GM23248 (cell line): Measurements from ENCODE around the gene CDH4. TPM values are rescaled to one million over a fixed set of nuclear protein-coding genes. Genes with fewer than 3 reads are reported as not detected.

ENCODE experiments used
- DNase-seq: peaks from one replicate; pipeline ENCODE4 v3.0.0-alpha.2; 2015
- H2AFZ ChIP-seq: fragments of 200-600 bp; sonication (generic); 2 replicates; pipeline ENCODE4 v1.6.1; 2016; ENCODE audit warnings: antibody characterized with exemption
- H3F3A ChIP-seq: fragments of 200-600 bp; sonication (generic); 2 replicates; pipeline ENCODE4 v1.6.1; 2016; ENCODE audit warnings: mild to moderate bottlenecking, antibody characterized with exemption, mixed run types; ENCODE audit not compliant: insufficient read depth
- H3K27ac ChIP-seq: fragments of 200-600 bp; sonication (generic); 2 replicates; pipeline ENCODE4 v1.5.1; 2016; ENCODE audit warnings: mild to moderate bottlenecking
- H3K27me3 ChIP-seq: fragments of 200-600 bp; sonication (generic); replicated peaks from 2 replicates; pipeline ENCODE4 v1.6.1; 2016; ENCODE audit warnings: mild to moderate bottlenecking; ENCODE audit not compliant: insufficient read depth
- H3K36me3 ChIP-seq: fragments of 200-600 bp; sonication (generic); 2 replicates; pipeline ENCODE4 v1.6.1; 2016; ENCODE audit warnings: low read depth, mild to moderate bottlenecking
- H3K4me1 ChIP-seq: fragments of 200-600 bp; sonication (generic); 2 replicates; pipeline ENCODE4 v1.6.1; 2016; ENCODE audit warnings: mild to moderate bottlenecking; ENCODE audit not compliant: insufficient read depth
- H3K4me2 ChIP-seq: fragments of 200-600 bp; sonication (generic); one replicate; pipeline ENCODE4 v1.6.1; 2016; ENCODE audit warnings: mild to moderate bottlenecking; ENCODE audit not compliant: unreplicated experiment
- H3K4me3 ChIP-seq: fragments of 200-600 bp; sonication (generic); 2 replicates; pipeline ENCODE4 v1.5.1; 2016; ENCODE audit warnings: mild to moderate bottlenecking
- H3K79me2 ChIP-seq: fragments of 200-600 bp; sonication (generic); 2 replicates; pipeline ENCODE4 v1.6.1; 2016; ENCODE audit warnings: mild to moderate bottlenecking; ENCODE audit not compliant: insufficient read depth
- H3K9ac ChIP-seq: fragments of 200-600 bp; sonication (generic); 2 replicates; pipeline ENCODE4 v1.6.1; 2016; ENCODE audit warnings: mild to moderate bottlenecking
- H3K9me2 ChIP-seq: fragments of 200-600 bp; sonication (generic); 2 replicates; pipeline ENCODE4 v1.6.1; 2016; ENCODE audit warnings: mixed run types, mild to moderate bottlenecking, moderate library complexity; ENCODE audit not compliant: insufficient read depth
- H3K9me3 ChIP-seq: fragments of 200-600 bp; sonication (generic); one replicate; pipeline ENCODE4 v1.6.1; 2017; ENCODE audit warnings: low read depth
- H4K20me1 ChIP-seq: fragments of 200-600 bp; sonication (generic); 2 replicates; pipeline ENCODE4 v1.6.0; 2016; ENCODE audit not compliant: insufficient read depth
- EZH2 ChIP-seq: fragments of 200-600 bp; sonication (generic); IDR thresholded peaks from 2 replicates; pipeline ENCODE4 v1.6.1; 2018; ENCODE audit warnings: antibody characterized with exemption, mild to moderate bottlenecking; ENCODE audit not compliant: insufficient read depth, poor library complexity, severe bottlenecking
- EZH2phosphoT487 ChIP-seq: fragments of 200-600 bp; sonication (generic); IDR thresholded peaks from 2 replicates; pipeline ENCODE4 v1.6.1; 2018; ENCODE audit warnings: antibody characterized with exemption, moderate library complexity, mild to moderate bottlenecking, low read depth; ENCODE audit not compliant: insufficient read depth
- WGBS, 2 experiments: methylation state at CpG; one replicate each; pipeline ENCODE4 v1.1.6; 2015 to 2017; ENCODE audit warnings: low lambda C conversion rate in 2 of 2, low coverage in 1 of 2; ENCODE audit errors: missing lambda C conversion rate in 2 of 2; 5-methylcytosine and 5-hydroxymethylcytosine counted together
- in situ Hi-C: fragments of 300-500 bp; cut with MboI; formaldehyde crosslinking; loops from 2 replicates; pipeline ENCODE4 v1.15.0; 2020
- polyA plus RNA-seq: library from polyadenylated mRNA; unstranded; fragments of >200 nt; fragmentation: Nextera tagmentation; extraction: Ambion mirVana; gene quantifications from 2 replicates; pipeline ENCODE4 v1.2.1, GENCODE V29; 2016
- total RNA-seq: library from RNA; depleted of rRNA; stranded (reverse); fragments of >200 nt; shearing (Covaris generic); gene quantifications from 2 replicates; pipeline ENCODE4 v1.2.3, GENCODE V29; 2014

The CDH4 gene
- total and polyA plus RNA-seq, 2 experiments from 2014 or later: 1.1 to 3.9 TPM

- WGBS, 2 experiments: 79 to 84% methylated on average over 32 to 43 of the region's 43 CpGs
- Histone ChIP-seq H3K36me3 (no peaks in the 10 kb centered on the region), H3K4me1 (peaks cover 4% of the 10 kb centered on the region; the same call in 1 of the 2 replicates), H3K27ac (no peak overlapping the region), H3K9ac (no peak overlapping the region), H4K20me1 (no peaks in the 10 kb centered on the region), H2AFZ (no peak overlapping the region), H3K9me2 (no peaks in the 10 kb centered on the region), H3K9me3 (no peaks in the 10 kb centered on the region), H3F3A (no peaks in the 10 kb centered on the region), H3K27me3 (no peaks in the 10 kb centered on the region), H3K4me3 (no peak overlapping the region), H3K79me2 (no peaks in the 10 kb centered on the region), H3K4me2 (no peak overlapping the region)
- in situ Hi-C loops: no loop called here
- no peak for DNase-seq
- no peak for TF ChIP-seq EZH2
- no peak for TF ChIP-seq EZH2phosphoT487
These were observed 675.9 kb downstream of the CDH4 start for GRCh38 chr20:61927826-61928541.

GRCh38 chr20:61929561-61929960, 677.5 kb downstream of the CDH4 start:
- Histone ChIP-seq H3K9me2 (no peaks in the 10 kb centered on the region), H3K9me3 (no peaks in the 10 kb centered on the region), H3K9ac (no peak overlapping the region), H3K27me3 (no peaks in the 10 kb centered on the region), H3K4me1 (peaks cover 4% of the 10 kb centered on the region; the same call in 1 of the 2 replicates), H4K20me1 (no peaks in the 10 kb centered on the region), H3K4me2 (no peak overlapping the region), H2AFZ (no peak overlapping the region), H3K79me2 (no peaks in the 10 kb centered on the region), H3K27ac (no peak overlapping the region), H3K36me3 (no peaks in the 10 kb centered on the region), H3K4me3 (no peak overlapping the region), H3F3A (no peaks in the 10 kb centered on the region)
- no peak for DNase-seq
- no peak for TF ChIP-seq EZH2
- TF ChIP-seq EZH2phosphoT487: no peak
- WGBS, 2 experiments: 74 to 79% methylated on average over 12 of the region's 12 CpGs
- in situ Hi-C loops: no loop called here

GRCh38 chr20:61929971-61930666, 678.1 kb downstream of the CDH4 start:
- Histone ChIP-seq H4K20me1 (no peaks in the 10 kb centered on the region), H3K4me2 (no peak overlapping the region), H3K9me3 (no peaks in the 10 kb centered on the region), H3K9me2 (no peaks in the 10 kb centered on the region), H3K4me1 (peaks cover 4% of the 10 kb centered on the region; the same call in 1 of the 2 replicates), H3K27ac (no peak overlapping the region), H3K27me3 (no peaks in the 10 kb centered on the region), H3K4me3 (no peak overlapping the region), H3F3A (no peaks in the 10 kb centered on the region), H2AFZ (no peak overlapping the region), H3K36me3 (no peaks in the 10 kb centered on the region), H3K9ac (no peak overlapping the region), H3K79me2 (no peaks in the 10 kb centered on the region)
- TF ChIP-seq EZH2phosphoT487 (no peak), EZH2 (no peak)
- no peak for DNase-seq
- WGBS, 2 experiments: 58 to 61% methylated on average over 12 of the region's 12 CpGs
- in situ Hi-C loops: no loop called here

GRCh38 chr20:61930776-61931475, 678.9 kb downstream of the CDH4 start:
- H4K20me1 ChIP-seq: no peaks in the 10 kb centered on the region
- H3K4me3 ChIP-seq: no peak overlapping the region
- H3K9me3 ChIP-seq: no peaks in the 10 kb centered on the region
- no peak overlapping the region for H2AFZ ChIP-seq
- no peak for DNase-seq
- WGBS, 2 experiments: 60 to 69% methylated on average over 26 to 28 of the region's 28 CpGs
- no peaks in the 10 kb centered on the region for H3F3A ChIP-seq
- in situ Hi-C loops: no loop called here
- H3K27ac ChIP-seq: no peak overlapping the region
- H3K9me2 ChIP-seq: no peaks in the 10 kb centered on the region
- H3K79me2 ChIP-seq: no peaks in the 10 kb centered on the region
- no peak for TF ChIP-seq EZH2
- no peak for TF ChIP-seq EZH2phosphoT487
- no peak overlapping the region for H3K4me2 ChIP-seq
- no peaks in the 10 kb centered on the region for H3K4me1 ChIP-seq
- H3K9ac ChIP-seq: no peak overlapping the region
- no peaks in the 10 kb centered on the region for H3K36me3 ChIP-seq
- no peaks in the 10 kb centered on the region for H3K27me3 ChIP-seq
